ENCODE data around the gene QKI. TPM values are rescaled to one million over a fixed set of nuclear protein-coding genes. Genes with fewer than 3 reads are reported as not detected.
"Not testable (repeated sequence)": the region's sequence is repeated elsewhere in the genome, so short reads cannot be mapped to it uniquely, and the experiment has no call there.

The QKI gene
- total RNA-seq, 1 donor from 2014 or later: 72.1 TPM

GRCh38 chr6:163572612-163573011, 158.1 kb downstream of the QKI start:
- intact Hi-C loops (cut with micrococcal nuclease): no loop called here

GRCh38 chr6:163573503-163574179, 159.1 kb downstream of the QKI start:
- intact Hi-C loops (cut with micrococcal nuclease): no loop called here

- intact Hi-C loops (cut with micrococcal nuclease): no loop called here
Observed at GRCh38 chr6:163576114-163576513, 161.6 kb downstream of the QKI start.

DNA sequence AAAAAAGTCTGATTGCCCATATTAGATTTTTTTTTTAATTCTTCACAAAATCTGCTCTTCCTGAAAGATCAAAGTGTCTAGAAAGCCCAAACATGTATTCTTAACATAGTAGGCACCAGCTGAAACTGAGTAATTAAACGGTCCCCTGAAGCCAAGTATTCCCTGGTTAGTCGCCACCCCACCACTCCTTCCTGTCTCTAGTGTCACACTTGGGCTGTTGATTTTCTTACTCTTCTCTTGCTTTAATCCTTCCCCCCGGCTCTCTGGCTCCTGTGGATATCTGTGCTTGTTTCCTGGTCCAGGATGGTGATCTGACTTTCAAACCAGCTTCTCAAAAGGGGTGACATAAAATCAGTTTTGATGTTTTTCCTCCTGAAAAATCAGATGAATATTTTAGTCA, 162.9 kb downstream of the QKI start:
- intact Hi-C loops (cut with micrococcal nuclease): no loop called here

DNA sequence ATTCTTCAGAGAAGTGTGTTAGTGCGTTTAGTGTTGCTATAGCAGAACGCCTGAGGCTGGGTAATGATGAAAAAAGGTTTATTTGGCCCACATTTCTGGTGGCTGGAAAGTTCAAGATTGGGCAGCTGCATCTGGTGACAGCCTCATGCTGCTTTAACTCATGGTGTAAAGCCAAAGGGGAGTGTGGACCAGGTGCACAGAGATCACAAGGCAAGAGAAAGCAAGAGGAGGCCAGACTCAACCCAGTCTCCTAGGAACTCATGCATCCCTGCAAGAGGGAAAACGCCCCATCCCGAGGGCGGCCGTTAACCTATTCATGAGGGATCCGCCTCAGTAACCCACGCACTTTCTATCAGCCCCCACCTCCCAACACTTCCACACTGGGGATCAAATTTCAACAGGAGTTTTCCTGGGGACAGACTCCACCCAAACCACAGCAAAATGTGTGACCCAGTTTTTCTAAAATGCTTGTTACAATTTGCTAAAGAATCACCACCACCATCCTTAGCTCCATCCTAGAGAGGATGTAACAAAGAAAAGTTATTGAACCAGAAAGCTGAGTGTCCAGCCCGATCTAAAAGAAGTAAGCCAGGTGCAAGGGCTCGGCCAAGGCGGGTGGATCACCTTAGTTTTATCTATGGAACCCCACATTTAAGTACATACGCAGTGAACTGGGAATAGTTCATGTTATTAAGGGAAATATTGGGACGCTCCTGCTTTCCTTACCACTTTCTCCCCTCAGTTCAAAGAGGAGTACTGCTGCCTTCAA, 164.8 kb downstream of the QKI start:
- intact Hi-C loops (cut with micrococcal nuclease): no loop called here

- intact Hi-C loops (cut with micrococcal nuclease): no loop called here
Observed at GRCh38 chr6:163579880-163580295, 165.4 kb downstream of the QKI start.

DNA sequence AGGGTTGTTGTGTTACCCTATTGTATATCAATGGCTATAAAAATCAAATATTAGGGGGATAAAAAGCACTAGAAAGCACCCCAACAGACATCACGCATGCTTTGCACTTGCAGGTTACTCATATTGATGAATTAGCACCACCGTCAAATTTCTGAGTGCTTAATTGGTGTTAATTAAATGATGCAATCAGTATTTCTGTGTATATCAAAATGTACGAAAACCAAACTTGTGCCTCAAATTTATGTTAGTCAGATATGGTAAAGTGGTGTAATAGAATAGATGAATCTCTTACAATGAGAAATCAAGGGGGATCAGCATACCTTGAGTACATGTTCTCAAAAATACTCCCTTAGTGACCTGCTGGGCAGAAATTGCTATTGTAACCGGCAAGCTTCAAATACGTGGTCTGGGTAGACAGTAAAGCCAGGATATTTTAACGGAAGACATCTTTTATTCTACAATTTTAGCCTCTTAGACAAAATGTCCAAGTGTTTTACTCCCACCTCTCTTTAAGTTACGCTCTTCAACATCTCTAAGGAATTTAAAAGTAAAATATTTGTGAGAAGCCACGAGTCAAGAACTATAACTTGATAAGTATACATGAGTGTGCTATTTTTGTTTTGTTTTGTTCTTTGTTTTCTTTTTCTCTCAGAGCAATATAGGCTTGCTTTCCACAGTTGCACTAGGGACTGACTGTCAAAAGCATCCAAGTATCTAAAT, 166.0 kb downstream of the QKI start:
- intact Hi-C loops (cut with micrococcal nuclease): no loop called here

- intact Hi-C loops (cut with micrococcal nuclease): no loop called here
Observed at GRCh38 chr6:163583558-163583957, 169.0 kb downstream of the QKI start.

GRCh38 chr6:163585932-163586437, 171.5 kb downstream of the QKI start:
- intact Hi-C loops (cut with micrococcal nuclease): no loop called here

GRCh38 chr6:163586888-163587287, 172.4 kb downstream of the QKI start:
- intact Hi-C loops (cut with micrococcal nuclease): no loop called here

- intact Hi-C loops (cut with micrococcal nuclease): no loop called here
Observed at GRCh38 chr6:163588220-163588919, 173.9 kb downstream of the QKI start.

GRCh38 chr6:163589387-163589786, 174.9 kb downstream of the QKI start:
- intact Hi-C loops (cut with micrococcal nuclease): no loop called here

GRCh38 chr6:163590132-163590531, 175.6 kb downstream of the QKI start:
- intact Hi-C loops (cut with micrococcal nuclease): not testable (repeated sequence)

GRCh38 chr6:163592872-163593271, 178.4 kb downstream of the QKI start:
- intact Hi-C loops (cut with micrococcal nuclease): no loop called here

DNA sequence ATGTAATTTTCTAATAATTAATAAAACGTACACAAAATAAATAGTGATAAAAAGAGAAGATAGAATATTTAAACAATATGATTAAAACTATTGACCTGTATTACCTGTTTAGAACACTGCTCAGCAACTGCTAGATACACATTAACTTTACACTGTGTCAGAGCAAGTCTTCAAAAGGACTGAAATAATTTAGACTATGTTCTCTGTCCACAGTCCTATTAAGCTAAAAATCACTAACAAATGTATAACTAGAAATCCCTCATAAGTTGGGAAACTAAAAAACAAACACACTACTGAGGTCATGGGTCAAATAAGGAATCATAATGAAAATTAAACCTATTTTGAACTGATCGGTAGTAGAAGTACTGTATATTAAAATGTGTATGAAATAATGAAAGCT, 181.7 kb downstream of the QKI start:
- intact Hi-C loops (cut with micrococcal nuclease): no loop called here

DNA sequence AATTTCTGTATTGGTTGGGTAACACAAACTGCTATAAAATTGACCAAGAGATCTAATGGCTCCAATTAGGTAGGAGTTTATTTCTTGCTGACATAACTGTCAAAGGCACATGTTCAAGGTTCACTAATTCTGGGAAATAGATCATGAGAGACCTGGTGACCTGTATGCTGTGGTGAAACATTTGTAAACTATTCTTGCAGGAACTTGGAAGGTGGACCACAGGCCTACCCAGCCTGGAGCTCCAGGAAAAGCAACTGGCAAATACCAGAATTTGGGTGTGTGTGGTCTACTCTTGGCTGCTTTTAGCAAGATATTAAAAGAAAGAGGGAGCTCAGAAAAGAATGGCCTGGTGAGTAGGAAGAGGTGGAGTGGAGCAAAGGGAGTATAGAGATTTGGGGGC, 184.6 kb downstream of the QKI start:
- intact Hi-C loops (cut with micrococcal nuclease): no loop called here

DNA sequence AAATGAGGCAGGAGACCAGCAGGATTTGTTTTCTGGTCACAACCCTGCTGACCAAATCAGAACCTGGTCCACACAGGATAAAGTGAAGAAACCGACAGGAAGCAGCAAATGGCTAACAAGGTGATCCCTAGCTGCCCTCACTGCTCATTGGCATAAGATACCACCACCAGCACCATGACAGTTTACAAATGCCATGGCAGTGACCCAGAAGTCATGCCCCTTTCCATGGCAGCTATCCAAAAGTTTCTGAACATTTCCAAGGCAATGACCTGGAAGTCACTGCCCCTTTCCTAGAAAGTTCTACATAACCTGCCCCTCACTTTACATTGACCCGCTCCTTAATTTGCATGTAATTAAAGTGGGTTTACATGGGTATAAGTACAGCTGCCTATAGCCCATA, 185.2 kb downstream of the QKI start:
- intact Hi-C loops (cut with micrococcal nuclease): no loop called here

- intact Hi-C loops (cut with micrococcal nuclease): no loop called here
Observed at GRCh38 chr6:163600331-163600730, 185.8 kb downstream of the QKI start.

DNA sequence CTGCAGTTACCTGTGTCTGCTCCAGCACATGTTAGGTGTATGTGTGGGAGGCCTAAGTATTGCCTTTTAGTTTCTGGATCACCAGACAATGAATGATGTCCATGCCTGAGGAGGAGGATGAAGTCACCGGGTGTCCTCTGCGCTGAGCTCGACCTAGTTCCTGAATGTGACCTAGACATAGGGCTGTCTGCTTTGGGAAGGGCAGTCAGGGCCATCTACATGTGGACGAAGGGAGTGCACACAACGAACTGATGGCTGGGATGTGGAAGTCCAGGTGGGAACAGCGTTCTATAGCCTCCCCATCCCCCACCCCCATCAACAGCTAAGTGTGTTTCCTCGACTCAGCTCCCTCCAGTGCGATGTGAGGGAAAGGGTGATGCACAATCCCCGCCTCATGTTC, 186.3 kb downstream of the QKI start:
- intact Hi-C loops (cut with micrococcal nuclease): no loop called here

DNA sequence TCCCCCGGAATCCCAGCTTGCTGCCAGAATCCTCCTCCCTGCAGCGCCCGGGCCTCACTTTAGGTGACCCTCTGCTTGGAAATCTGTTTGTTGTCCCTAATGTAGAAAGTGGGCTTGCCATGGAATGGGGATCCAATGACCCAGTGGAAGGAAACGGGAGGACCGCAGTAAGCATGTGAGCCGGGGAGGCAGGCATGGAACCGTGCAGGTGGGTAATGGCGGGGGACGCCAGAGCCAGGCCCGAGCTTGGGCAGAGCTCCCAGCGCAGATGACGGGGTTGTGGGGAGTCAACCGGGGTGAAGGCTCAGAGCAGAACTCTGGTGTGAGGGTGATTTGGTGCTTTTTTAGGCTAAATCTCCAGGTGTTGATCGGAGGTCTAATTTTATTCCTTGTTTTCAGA, 188.3 kb downstream of the QKI start:
- intact Hi-C loops (cut with micrococcal nuclease): no loop called here

DNA sequence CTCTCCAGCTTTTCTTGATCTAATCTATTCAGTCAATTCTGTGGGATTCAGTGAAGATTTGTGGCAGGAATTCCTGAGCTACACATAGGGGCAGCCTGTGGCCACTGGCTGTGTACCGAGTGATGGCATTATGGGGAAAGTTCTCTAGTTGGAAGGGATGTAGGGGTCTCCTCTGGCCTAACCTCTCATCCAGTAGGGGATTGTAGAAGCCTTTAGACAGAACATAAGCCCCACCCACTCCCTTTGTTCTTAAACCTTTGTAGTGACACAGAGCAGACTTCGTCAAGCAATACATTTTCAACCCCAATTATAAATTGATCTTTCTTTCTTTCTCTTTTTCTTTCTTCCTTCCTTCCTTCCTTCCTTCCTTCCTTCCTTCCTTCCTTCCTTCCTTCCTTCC, 188.9 kb downstream of the QKI start:
- intact Hi-C loops (cut with micrococcal nuclease): no loop called here
